ENCODE measurements around the gene CNTN4. TPM values are rescaled to one million over a fixed set of nuclear protein-coding genes. Genes with fewer than 3 reads are reported as not detected.
"Not testable (repeated sequence)": the region's sequence is repeated elsewhere in the genome, so short reads cannot be mapped to it uniquely, and the experiment has no call there.

CNTN4 gene
- total RNA-seq, 2 experiments from 2014 or later: not detected

DNA sequence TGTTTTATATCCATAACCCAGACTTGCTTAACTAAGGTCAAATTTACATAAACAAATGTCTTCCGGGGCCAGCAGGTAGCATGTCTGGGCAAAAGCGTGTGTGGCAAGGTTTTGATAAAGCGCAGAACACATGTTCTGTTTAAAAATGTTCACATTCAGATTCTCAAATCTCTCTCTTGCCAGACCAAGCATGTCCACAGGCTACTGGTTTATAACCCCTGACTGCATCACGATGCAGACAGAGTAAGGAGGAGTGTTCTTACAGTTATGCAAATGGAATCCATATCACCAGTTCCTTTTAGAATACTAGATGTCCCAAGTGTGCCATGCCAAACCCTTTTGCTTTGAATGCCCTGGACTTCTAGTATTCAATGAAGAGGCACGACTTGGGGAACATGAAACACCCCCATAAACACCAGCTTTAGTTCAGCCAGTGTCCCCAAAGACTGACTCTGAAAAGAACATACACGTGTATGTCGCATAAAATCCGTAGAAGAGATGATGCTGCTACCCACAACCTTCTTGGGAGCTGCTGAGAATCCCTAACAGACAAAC, 412.0 kb downstream of the CNTN4 start:
- H3K27ac Mint-ChIP-seq: no peak overlapping the region
- no peaks in the 10 kb centered on the region for H3K9me3 Mint-ChIP-seq (ENCODE audit: low read depth)
- no peaks in the 10 kb centered on the region for H3K27me3 Mint-ChIP-seq

DNA sequence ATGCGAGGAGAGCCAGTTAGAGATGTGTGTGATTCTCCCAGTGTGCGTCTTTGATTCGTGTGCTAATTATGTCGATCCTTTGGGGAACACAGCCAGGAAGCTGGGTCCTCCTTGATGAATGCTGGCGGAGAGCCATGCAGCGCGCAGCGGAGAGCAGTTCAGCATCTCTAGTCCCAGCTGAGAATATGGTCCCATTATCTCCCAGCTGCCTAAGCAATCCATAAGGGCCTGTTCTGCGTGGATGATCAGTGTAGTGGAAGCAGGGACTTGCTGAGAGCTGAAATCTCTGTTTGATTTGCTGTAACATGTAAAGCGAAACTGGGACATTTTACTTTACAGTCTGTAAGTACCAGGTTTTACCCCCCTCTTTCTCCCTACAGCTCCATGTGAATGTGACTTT, 412.7 kb downstream of the CNTN4 start:
- CTCF ChIA-PET: no interaction called here

More for the DNA sequence above, 412.0 kb downstream of the CNTN4 start:
- Mint-ChIP-seq H3K36me3 (no peaks in the 10 kb centered on the region), H3K4me1 (no peaks in the 10 kb centered on the region), H3K4me3 (no peak overlapping the region)
- ATAC-seq: no peak
- no peak for DNase-seq
- CTCF ChIA-PET: no interaction called here

DNA sequence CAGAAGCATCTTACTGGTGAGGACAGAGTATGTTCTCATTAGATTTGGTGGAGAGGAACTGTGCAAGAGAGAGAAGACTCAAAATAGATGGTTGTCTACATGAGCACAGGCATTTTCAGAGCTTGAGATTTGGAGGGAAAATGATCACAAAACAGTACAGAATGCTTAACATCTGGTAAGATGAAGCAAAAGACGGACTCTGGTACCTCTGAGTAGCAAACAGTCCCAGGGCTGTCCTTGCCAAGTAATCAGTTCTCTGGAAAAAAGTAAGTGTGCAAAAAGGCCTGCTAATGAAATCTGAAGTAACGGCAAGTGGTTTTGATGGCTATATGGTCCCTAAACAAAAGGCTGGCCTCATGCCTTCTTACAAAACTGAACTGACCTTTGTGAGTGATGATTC, 414.2 kb downstream of the CNTN4 start:
- DNase-seq: no peak
- H3K36me3 Mint-ChIP-seq: no peaks in the 10 kb centered on the region

More for the DNA sequence above, 412.7 kb downstream of the CNTN4 start:
- ATAC-seq (no peak), DNase-seq (no peak)
- Mint-ChIP-seq H3K4me1 (no peaks in the 10 kb centered on the region), H3K9me3 (ENCODE audit: low read depth) (no peaks in the 10 kb centered on the region), H3K36me3 (no peaks in the 10 kb centered on the region), H3K27ac (no peak overlapping the region), H3K27me3 (no peaks in the 10 kb centered on the region), H3K4me3 (no peak overlapping the region)

DNA sequence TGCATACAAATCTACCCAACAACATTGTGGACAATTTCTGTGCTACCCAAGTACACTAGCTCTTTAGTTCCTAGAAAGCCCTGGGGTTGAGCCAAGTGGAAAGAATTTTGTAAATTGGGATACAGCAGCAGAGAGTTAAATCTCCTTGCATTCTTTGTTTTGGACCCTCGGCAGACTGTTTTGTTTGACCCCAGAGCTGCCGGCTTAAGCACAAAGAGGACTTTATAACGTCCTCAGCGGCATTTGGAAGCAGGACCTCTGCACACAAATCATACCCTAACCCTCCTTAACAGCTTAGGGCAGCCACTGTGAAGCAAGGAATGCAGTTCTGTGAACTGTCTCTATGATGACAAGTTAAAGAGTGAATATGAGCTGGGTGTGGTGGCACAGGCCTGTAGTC, 415.3 kb downstream of the CNTN4 start:
- no peak overlapping the region for H3K27ac Mint-ChIP-seq
- DNase-seq (no peak), ATAC-seq (no peak)
- CTCF ChIA-PET: no interaction called here
- H3K4me1 Mint-ChIP-seq: no peaks in the 10 kb centered on the region
- H3K4me3 Mint-ChIP-seq: no peak overlapping the region
- no peaks in the 10 kb centered on the region for H3K27me3 Mint-ChIP-seq
- H3K9me3 Mint-ChIP-seq (ENCODE audit: low read depth): no peaks in the 10 kb centered on the region
- H3K36me3 Mint-ChIP-seq: no peaks in the 10 kb centered on the region

More for the DNA sequence above, 414.2 kb downstream of the CNTN4 start:
- ATAC-seq: no peak
- no peak overlapping the region for H3K4me3 Mint-ChIP-seq
- CTCF ChIA-PET: no interaction called here
- H3K4me1 Mint-ChIP-seq: no peaks in the 10 kb centered on the region
- H3K27ac Mint-ChIP-seq: no peak overlapping the region
- H3K9me3 Mint-ChIP-seq (ENCODE audit: low read depth): no peaks in the 10 kb centered on the region
- H3K27me3 Mint-ChIP-seq: no peaks in the 10 kb centered on the region

DNA sequence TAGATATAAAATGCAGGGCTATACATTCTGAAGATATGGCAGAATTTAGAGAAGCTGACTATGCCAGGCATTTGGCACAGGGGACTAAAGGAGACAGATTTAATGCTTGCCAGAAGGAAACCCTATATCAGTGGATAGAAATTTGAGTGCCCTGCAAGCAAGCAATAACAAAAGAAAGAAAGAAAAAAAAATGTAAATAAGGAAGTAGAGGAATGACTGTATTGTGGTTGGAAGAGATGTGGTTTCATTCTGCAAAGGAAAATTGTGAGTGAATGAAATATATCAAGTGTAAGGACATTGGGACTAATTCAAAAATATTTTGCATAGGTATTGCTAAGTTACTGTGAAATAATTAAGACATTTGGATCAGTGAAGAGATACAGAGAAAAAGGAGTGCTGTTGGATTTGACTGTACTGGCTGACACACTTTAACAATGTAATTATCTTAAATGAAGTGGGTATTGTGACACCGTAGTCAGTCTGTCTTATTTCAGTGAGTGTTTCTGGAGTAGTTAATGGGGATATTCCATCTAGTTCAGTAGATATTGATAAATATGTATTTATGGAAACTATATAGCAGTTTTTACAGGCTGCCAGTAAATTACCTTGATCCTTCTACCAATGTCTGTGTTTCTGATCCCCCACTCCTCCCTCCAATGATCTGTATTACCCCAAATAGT, 418.2 kb downstream of the CNTN4 start:
- H3K4me1 Mint-ChIP-seq: no peaks in the 10 kb centered on the region
- no peaks in the 10 kb centered on the region for H3K9me3 Mint-ChIP-seq (ENCODE audit: low read depth)
- no peaks in the 10 kb centered on the region for H3K27me3 Mint-ChIP-seq
- H3K36me3 Mint-ChIP-seq: no peaks in the 10 kb centered on the region
- DNase-seq (no peak), ATAC-seq (no peak)
- CTCF ChIA-PET: no interaction called here
- no peak overlapping the region for H3K27ac Mint-ChIP-seq
- H3K4me3 Mint-ChIP-seq: no peak overlapping the region

DNA sequence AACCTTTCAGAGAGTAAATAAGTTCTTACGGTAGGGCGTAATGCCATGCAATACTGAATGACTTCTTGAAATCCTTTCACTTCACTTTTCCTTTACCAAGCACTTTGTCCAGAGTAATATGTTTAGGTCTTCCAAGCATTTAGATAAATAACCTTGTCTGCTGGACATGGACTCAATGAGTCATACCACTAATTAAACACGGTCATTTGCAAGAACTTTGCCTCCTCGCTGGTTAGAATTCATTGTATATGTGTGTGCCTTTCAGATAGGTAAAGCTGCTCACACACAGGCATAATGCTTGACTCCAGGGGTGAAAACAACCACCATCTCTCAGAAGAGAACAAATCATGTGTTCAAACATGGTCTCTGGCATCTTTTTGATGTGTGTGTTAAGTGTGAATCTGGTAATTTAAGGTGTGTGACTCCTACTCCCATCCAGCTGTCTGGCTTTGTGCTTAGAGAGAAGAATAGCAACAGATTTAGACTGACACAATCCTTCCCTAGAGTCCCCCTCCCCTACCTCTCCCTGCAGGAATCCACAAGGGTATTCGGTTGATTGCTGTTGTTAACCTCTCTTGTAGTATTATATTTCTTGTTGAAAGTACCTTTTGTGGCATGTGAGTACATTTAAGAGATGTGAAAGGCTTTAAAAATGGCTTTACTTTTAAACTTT, 419.0 kb downstream of the CNTN4 start:
- Mint-ChIP-seq H3K9me3 (ENCODE audit: low read depth) (no peaks in the 10 kb centered on the region), H3K27me3 (no peaks in the 10 kb centered on the region), H3K4me1 (no peaks in the 10 kb centered on the region), H3K27ac (no peak overlapping the region), H3K4me3 (no peak overlapping the region), H3K36me3 (no peaks in the 10 kb centered on the region)
- DNase-seq (no peak), ATAC-seq (no peak)
- CTCF ChIA-PET: no interaction called here

DNA sequence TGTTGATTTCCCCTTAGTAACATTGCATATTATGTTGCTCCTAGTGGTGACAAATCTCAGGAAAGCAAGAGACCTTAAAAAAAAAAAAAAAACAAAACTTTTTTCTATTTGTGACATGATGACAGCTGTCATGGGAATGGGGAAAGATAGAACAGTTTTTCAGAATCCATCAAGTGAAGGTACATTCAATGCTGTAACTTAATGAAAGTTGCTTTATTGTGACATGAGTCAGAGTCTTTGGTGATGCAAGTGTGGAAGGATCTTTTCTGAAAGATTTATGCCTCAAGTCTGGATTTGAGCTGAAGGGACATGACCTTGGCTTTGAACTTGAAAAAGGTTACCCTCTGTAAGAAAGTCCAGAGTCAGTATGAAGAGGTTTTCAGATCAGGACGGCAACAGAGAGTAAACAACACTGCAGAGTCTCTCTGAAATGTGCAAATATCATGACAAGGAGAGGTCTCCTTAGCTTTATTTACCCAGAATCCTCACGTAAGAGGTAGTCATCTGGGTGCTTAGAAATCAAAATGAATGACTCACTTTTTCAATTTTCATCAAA, 424.7 kb downstream of the CNTN4 start:
- H3K27me3 Mint-ChIP-seq: no peaks in the 10 kb centered on the region
- H3K9me3 Mint-ChIP-seq (ENCODE audit: low read depth): no peaks in the 10 kb centered on the region
- no peak overlapping the region for H3K4me3 Mint-ChIP-seq
- no peak for DNase-seq
- no peaks in the 10 kb centered on the region for H3K4me1 Mint-ChIP-seq
- no peaks in the 10 kb centered on the region for H3K36me3 Mint-ChIP-seq
- CTCF ChIA-PET: no interaction called here
- no peak overlapping the region for H3K27ac Mint-ChIP-seq
- no peak for ATAC-seq

DNA sequence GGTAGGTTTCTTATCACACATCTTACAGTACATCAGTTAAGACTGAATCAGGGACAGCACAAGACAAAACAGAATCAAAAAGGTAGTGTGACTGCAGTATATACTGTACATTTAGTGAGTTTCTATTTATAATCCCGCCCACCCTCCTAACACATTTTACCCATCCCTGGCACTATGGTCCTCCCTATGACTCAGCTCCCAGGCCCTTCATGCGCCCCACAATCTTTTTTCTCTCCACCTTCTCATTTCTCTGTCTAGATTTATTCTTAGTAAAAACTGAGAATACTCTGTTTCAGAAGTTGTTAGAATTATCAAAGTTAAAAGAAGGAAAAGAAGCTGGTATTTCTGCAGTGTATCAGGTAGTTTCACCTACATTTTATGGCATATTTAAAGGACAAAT, 427.3 kb downstream of the CNTN4 start:
- CTCF ChIA-PET: no interaction called here
- no peaks in the 10 kb centered on the region for H3K9me3 Mint-ChIP-seq (ENCODE audit: low read depth)

DNA sequence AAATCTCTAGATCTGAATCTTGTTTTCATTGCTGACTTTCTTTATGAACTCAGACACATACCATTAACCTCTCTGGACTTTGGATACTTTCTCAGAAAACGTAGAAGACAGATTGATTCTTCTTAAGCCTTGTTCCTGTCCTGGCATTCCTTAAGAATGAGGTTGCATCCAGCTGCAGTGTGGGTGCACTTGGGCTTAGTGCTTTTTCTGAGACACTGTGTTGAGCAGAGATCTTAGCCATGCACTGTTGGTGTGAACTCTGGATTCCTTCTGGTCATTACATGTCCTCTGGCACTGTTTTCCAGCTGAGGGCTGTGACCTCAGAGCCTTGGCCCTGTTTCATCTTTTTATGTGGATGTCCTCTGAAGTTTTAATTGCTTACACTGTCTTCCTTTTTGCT, 428.3 kb downstream of the CNTN4 start:
- no peaks in the 10 kb centered on the region for H3K36me3 Mint-ChIP-seq
- no peak for DNase-seq

More for the DNA sequence above, 427.3 kb downstream of the CNTN4 start:
- Mint-ChIP-seq H3K4me1 (no peaks in the 10 kb centered on the region), H3K27me3 (no peaks in the 10 kb centered on the region), H3K27ac (no peak overlapping the region), H3K36me3 (no peaks in the 10 kb centered on the region), H3K4me3 (no peak overlapping the region)
- no peak for ATAC-seq
- DNase-seq: no peak

DNA sequence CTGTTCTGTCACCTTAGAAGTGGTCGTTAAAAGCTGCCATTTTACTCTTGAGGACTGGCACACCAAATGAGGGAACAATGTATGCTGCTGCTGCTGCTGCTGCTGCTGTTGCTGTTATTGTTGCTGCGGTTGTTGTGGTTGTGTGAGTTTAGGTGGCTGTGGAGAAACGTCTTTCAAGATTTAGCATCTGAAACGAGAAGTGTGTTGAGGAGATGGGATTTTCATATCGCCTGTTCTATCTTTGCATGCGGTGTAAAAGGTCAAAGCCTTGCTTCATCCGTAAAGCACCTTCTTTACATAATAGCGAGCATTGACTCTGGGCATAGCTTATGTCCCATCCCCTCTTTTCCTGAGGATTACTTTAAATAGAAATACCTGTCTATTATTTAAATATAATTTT, 428.7 kb downstream of the CNTN4 start:
- H3K27ac Mint-ChIP-seq; H3K36me3 Mint-ChIP-seq; H3K27me3 Mint-ChIP-seq; ATAC-seq; H3K4me3 Mint-ChIP-seq; DNase-seq; CTCF ChIA-PET; H3K4me1 Mint-ChIP-seq; H3K9me3 Mint-ChIP-seq (ENCODE audit: low read depth): not testable (repeated sequence)

More for the DNA sequence above, 428.3 kb downstream of the CNTN4 start:
- Mint-ChIP-seq H3K4me1 (no peaks in the 10 kb centered on the region), H3K27ac (no peak overlapping the region), H3K4me3 (no peak overlapping the region), H3K27me3 (no peaks in the 10 kb centered on the region), H3K9me3 (ENCODE audit: low read depth) (no peaks in the 10 kb centered on the region)
- no peak for ATAC-seq
- CTCF ChIA-PET: no interaction called here

DNA sequence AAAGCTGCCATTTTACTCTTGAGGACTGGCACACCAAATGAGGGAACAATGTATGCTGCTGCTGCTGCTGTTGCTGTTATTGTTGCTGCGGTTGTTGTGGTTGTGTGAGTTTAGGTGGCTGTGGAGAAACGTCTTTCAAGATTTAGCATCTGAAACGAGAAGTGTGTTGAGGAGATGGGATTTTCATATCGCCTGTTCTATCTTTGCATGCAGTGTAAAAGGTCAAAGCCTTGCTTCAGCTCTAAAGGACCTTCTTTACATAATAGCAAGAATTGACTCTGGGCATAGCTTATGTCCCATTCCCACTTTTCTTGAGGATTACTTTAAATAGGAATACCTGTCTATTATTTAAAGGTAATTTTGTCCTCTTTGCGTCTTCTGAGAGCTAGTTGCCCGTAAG, 436.1 kb downstream of the CNTN4 start:
- H3K4me3 Mint-ChIP-seq; H3K27me3 Mint-ChIP-seq; ATAC-seq; CTCF ChIA-PET; DNase-seq; H3K27ac Mint-ChIP-seq; H3K36me3 Mint-ChIP-seq; H3K4me1 Mint-ChIP-seq; H3K9me3 Mint-ChIP-seq (ENCODE audit: low read depth): not testable (repeated sequence)

DNA sequence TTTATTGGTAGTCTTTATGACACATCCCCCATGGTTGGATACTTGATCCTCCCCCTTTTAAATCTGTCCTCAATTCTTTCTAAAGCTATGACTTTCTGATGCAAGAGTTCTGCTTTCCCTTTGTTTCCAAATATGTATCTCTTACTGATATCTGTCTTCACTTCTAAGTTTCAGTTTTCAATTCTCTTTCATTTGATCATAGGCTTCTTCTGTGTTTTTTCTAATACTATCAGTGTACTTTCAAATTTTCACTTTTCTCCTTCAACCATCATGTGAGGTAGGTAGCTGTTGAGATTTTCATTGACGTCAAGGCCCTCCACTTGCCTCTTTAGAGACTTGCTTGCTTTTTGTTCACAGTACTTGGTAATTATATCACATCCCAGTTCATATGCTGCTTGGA, 436.5 kb downstream of the CNTN4 start:
- Mint-ChIP-seq H3K36me3 (no peaks in the 10 kb centered on the region), H3K9me3 (ENCODE audit: low read depth) (peaks cover 4% of the 10 kb centered on the region), H3K27me3 (no peaks in the 10 kb centered on the region), H3K4me3 (no peak overlapping the region), H3K27ac (no peak overlapping the region), H3K4me1 (no peaks in the 10 kb centered on the region)
- ATAC-seq (no peak), DNase-seq (no peak)
- CTCF ChIA-PET: no interaction called here

DNA sequence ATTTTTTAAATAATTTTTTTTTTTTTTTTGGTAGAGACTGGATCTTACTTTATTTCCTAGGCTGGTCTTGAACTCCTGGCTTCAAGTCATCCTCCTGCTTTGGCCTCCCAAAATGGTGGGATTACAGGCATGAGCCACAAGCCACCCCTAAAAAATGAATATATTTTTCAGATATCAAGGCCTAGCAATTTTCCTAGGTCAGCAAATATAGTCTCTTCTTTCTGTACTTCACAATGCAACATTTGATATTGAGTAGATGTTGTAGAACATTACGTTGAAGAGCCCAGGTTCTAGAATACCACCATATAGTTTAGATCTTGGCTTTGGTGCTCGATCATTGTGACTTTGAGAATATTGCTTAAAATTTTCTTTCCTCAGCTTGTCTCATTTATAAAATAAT, 437.9 kb downstream of the CNTN4 start:
- H3K27me3 Mint-ChIP-seq: no peaks in the 10 kb centered on the region
- no peak for DNase-seq
- H3K4me3 Mint-ChIP-seq: no peak overlapping the region
- H3K27ac Mint-ChIP-seq: no peak overlapping the region
- no peaks in the 10 kb centered on the region for H3K4me1 Mint-ChIP-seq
- no peaks in the 10 kb centered on the region for H3K36me3 Mint-ChIP-seq
- CTCF ChIA-PET: no interaction called here
- H3K9me3 Mint-ChIP-seq (ENCODE audit: low read depth): peaks cover 4% of the 10 kb centered on the region
- ATAC-seq: no peak

DNA sequence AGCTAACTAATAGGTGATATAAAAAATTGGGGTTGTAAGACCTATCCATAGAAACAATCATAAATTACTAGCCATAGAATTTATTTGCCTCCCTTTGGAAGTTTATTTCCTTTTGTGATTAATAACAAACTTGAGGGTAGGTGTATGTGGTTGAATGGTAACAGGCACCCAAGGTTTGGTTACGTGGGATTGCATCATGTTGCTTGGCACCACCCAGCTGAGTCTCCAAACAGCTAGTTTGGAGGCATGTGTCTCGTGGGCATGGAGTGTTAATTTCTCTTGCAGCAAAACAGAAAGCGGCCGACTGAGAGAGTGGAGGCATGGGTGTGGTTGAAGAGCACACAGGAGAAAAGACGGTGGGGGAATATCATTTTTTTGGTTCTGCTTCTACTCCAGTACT, 441.4 kb downstream of the CNTN4 start:
- CTCF ChIA-PET: no interaction called here
- H3K4me1 Mint-ChIP-seq: no peaks in the 10 kb centered on the region
- DNase-seq (no peak), ATAC-seq (no peak)
- no peak overlapping the region for H3K4me3 Mint-ChIP-seq
- peaks cover 2% of the 10 kb centered on the region for H3K9me3 Mint-ChIP-seq (ENCODE audit: low read depth)
- H3K27ac Mint-ChIP-seq: no peak overlapping the region
- no peaks in the 10 kb centered on the region for H3K36me3 Mint-ChIP-seq
- H3K27me3 Mint-ChIP-seq: no peaks in the 10 kb centered on the region

All from activated CD8-positive, alpha-beta memory T cell treated with anti-CD3 and anti-CD28 coated beads, Interleukin-2, amount 10 ng/mL, durations not matched to agents 7 days and 5 days (primary cell).